Liver (tissue), 9 donors: ENCODE measurements around the gene ZNF423. TPM values are rescaled to one million over a fixed set of nuclear protein-coding genes. Genes with fewer than 3 reads are reported as not detected.

Source experiments
- DNase-seq: peaks from one replicate; pipeline ENCODE4 v3.0.0-alpha.2; 2017; ENCODE audit warnings: low spot score
- H3K27ac ChIP-seq, 2 donors: one replicate each; pipeline ENCODE4 v1.7.0; 2013; ENCODE audit warnings: inconsistent platforms in 2 of 2, low read length in 2 of 2, control low read depth in 1 of 2, low read depth in 1 of 2, mild to moderate bottlenecking in 1 of 2
- H3K27me3 ChIP-seq, 4 donors: one replicate each; pipeline versions ENCODE4 v1.6.1 to v1.7.0; 2013; ENCODE audit warnings: low read length in 3 of 4, inconsistent platforms in 1 of 4, mild to moderate bottlenecking in 1 of 4, moderate library complexity in 1 of 4; ENCODE audit not compliant: control insufficient read depth in 4 of 4, insufficient read depth in 4 of 4
- H3K36me3 ChIP-seq, 4 donors: one replicate each; pipeline versions ENCODE4 v1.6.1 to v1.7.0; 2013; ENCODE audit warnings: low read length in 3 of 4, mild to moderate bottlenecking in 3 of 4, low read depth in 1 of 4, moderate library complexity in 1 of 4; ENCODE audit not compliant: control insufficient read depth in 4 of 4, insufficient read depth in 3 of 4
- H3K4me1 ChIP-seq, 4 donors: one replicate each; pipeline versions ENCODE4 v1.6.1 to v1.7.0; 2013; ENCODE audit warnings: low read length in 3 of 4, mild to moderate bottlenecking in 3 of 4, moderate library complexity in 1 of 4; ENCODE audit not compliant: control insufficient read depth in 4 of 4, insufficient read depth in 4 of 4
- H3K4me3 ChIP-seq, 3 donors: one replicate each; pipeline versions ENCODE4 v1.6.1 to v1.7.0; 2013; ENCODE audit warnings: low read length in 3 of 3, control low read depth in 1 of 3, low read depth in 1 of 3, mild to moderate bottlenecking in 1 of 3
- H3K9ac ChIP-seq, 2 donors: one replicate each; pipeline ENCODE4 v1.7.0; 2013; ENCODE audit warnings: low read length in 2 of 2, mild to moderate bottlenecking in 2 of 2, moderate library complexity in 2 of 2, control low read depth in 1 of 2, low read depth in 1 of 2
- H3K9me3 ChIP-seq, 4 donors: one replicate each; pipeline versions ENCODE4 v1.6.1 to v1.7.0; 2013; ENCODE audit warnings: low read length in 3 of 4; ENCODE audit not compliant: control insufficient read depth in 4 of 4
- ATF3 ChIP-seq: IDR thresholded peaks from 2 replicates; pipeline ENCODE4 v1.6.1; 2016; ENCODE audit warnings: antibody characterized with exemption
- FOXA1 ChIP-seq: IDR thresholded peaks from 2 replicates; pipeline ENCODE4 v1.6.1; 2016; ENCODE audit warnings: antibody characterized with exemption
- FOXA2 ChIP-seq: IDR thresholded peaks from 2 replicates; pipeline ENCODE4 v1.6.1; 2016; ENCODE audit warnings: antibody characterized with exemption
- GABPA ChIP-seq, 2 donors: IDR thresholded peaks in 1 of 2; conservative IDR thresholded peaks in 1 of 2; 2 replicates each; pipeline ENCODE4 v1.6.1; 2016; ENCODE audit warnings: antibody characterized with exemption in 2 of 2, mild to moderate bottlenecking in 1 of 2, moderate library complexity in 1 of 2
- HNF4A ChIP-seq, 2 donors: conservative IDR thresholded peaks; 2 replicates each; pipeline ENCODE4 v1.6.1; 2016; ENCODE audit warnings: antibody characterized with exemption in 2 of 2, mild to moderate bottlenecking in 2 of 2
- HNF4G ChIP-seq: IDR thresholded peaks from 2 replicates; pipeline ENCODE4 v1.6.1; 2016; ENCODE audit warnings: antibody characterized with exemption
- JUND ChIP-seq, 2 donors: IDR thresholded peaks; 2 replicates each; pipeline ENCODE4 v1.6.1; 2016; ENCODE audit warnings: antibody characterized with exemption in 2 of 2
- NR2F2 ChIP-seq: IDR thresholded peaks from 2 replicates; pipeline ENCODE4 v1.6.1; 2016; ENCODE audit warnings: antibody characterized with exemption
- RAD21 ChIP-seq, 2 donors: IDR thresholded peaks; 2 replicates each; pipeline ENCODE4 v1.6.1; 2016; ENCODE audit warnings: antibody characterized with exemption in 2 of 2, mild to moderate bottlenecking in 2 of 2
- RXRA ChIP-seq, 2 donors: IDR thresholded peaks; 2 replicates each; pipeline ENCODE4 v1.6.1; 2017 to 2018; ENCODE audit warnings: antibody characterized with exemption in 2 of 2, mild to moderate bottlenecking in 1 of 2
- SP1 ChIP-seq: IDR thresholded peaks from 2 replicates; pipeline ENCODE4 v1.6.1; 2018; ENCODE audit warnings: antibody characterized with exemption, mild to moderate bottlenecking
- YY1 ChIP-seq: IDR thresholded peaks from 2 replicates; pipeline ENCODE4 v1.6.1; 2016; ENCODE audit warnings: antibody characterized with exemption, mild to moderate bottlenecking
- ZBTB33 ChIP-seq: IDR thresholded peaks from 2 replicates; pipeline ENCODE4 v1.6.1; 2016; ENCODE audit warnings: antibody characterized with exemption
- WGBS: extraction: QIAGEN DNeasy Blood & Tissue Kit; methylation state at CpG from one replicate; pipeline ENCODE4 v1.1.7; 2013; 5-methylcytosine and 5-hydroxymethylcytosine counted together
- polyA plus RNA-seq, 2 donors: library from polyadenylated mRNA; stranded (reverse) in 1 of 2; unstranded in 1 of 2; fragments of 200-250 nt in 1 of 2; fragments of >200 nt in 1 of 2; fragmentation: Nextera tagmentation in 1 of 2; extraction: Ambion mirVana in 1 of 2; gene quantifications; one replicate each; pipeline versions ENCODE4 v1.2.1 to v1.2.3, GENCODE V29; 2013 to 2015
- total RNA-seq, 2 donors: library from RNA; depleted of rRNA; stranded (reverse); fragments of >200 nt; gene quantifications; one replicate each; pipeline ENCODE4 v1.2.3, GENCODE V29; 2014
- TF ChIP-seq, protein P1 (sequence below): IDR thresholded peaks from 2 replicates; pipeline ENCODE4 v1.6.1; 2016; ENCODE audit warnings: antibody characterized with exemption
- donor health status: healthy.
- donor health status: healthy.
- donor health status: healthy.
- donor health status: healthy.
- donor health status: healthy.

Gene ZNF423
- total and polyA plus RNA-seq, 4 donors, result 0.24 to 1.6 (median 0.39) TPM

GRCh38 chr16:49695782-49696413, 160.0 kb downstream of the ZNF423 start:
- no peaks in the 10 kb centered on the region for H3K4me1 ChIP-seq
- 86% methylated on average over 5 of the region's 5 CpGs for WGBS
- no peaks in the 10 kb centered on the region for H3K9me3 ChIP-seq
- H3K9ac ChIP-seq, result no peak overlapping the region
- H3K4me3 ChIP-seq, result no peak overlapping the region
- TF ChIP-seq FOXA2 (no peak), HNF4G (no peak), ZBTB33 (no peak), YY1 (no peak), SP1 (no peak), RAD21 (IDR thresholded peaks at IDR 0.05) (no peak), GABPA (IDR thresholded peaks at IDR 0.05 in 1 of 2, conservative IDR thresholded peaks at IDR 0.05 in 1 of 2) (no peak), JUND (IDR thresholded peaks at IDR 0.05) (no peak), RXRA (IDR thresholded peaks at IDR 0.05) (no peak), HNF4A (conservative IDR thresholded peaks at IDR 0.05) (no peak), NR2F2 (no peak), ATF3 (no peak)
- DNase-seq, result no peak
- H3K27me3 ChIP-seq, result peaks cover 0 to 6% (median 0%) of the 10 kb centered on the region in 4 donors
- H3K36me3 ChIP-seq, result no peaks in the 10 kb centered on the region
- no peak overlapping the region for H3K27ac ChIP-seq

DNA sequence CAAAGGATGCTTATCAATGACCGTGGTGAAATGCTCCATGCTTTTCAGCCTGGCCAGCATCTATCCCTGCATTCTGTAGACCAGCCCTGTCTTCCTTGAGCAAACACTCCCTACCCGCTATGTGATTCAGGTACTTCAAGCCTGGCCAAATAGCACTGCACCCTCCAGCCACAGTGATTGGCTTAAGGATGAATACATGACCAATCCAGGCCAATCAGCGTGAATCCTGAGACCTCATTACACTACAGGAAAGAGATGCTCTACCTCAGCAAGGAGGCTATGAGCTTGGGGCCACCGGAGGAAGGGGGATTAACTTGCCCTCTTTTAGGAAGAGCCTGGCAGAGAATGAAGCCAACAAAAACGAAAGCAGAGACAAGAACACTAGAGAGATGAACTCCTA, 162.5 kb downstream of the ZNF423 start:
- no peak overlapping the region for H3K9ac ChIP-seq
- no peaks in the 10 kb centered on the region for H3K36me3 ChIP-seq
- H3K4me1 ChIP-seq, result no peaks in the 10 kb centered on the region
- DNase-seq, result no peak
- no peak overlapping the region for H3K4me3 ChIP-seq
- H3K27ac ChIP-seq, result no peak overlapping the region
- no peak for TF ChIP-seq JUND (IDR thresholded peaks at IDR 0.05)
- TF ChIP-seq FOXA2, result no peak
- TF ChIP-seq, protein P1, sequence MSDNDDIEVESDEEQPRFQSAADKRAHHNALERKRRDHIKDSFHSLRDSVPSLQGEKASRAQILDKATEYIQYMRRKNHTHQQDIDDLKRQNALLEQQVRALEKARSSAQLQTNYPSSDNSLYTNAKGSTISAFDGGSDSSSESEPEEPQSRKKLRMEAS, result no peak
- no peak for TF ChIP-seq SP1
- no peak for TF ChIP-seq RAD21 (IDR thresholded peaks at IDR 0.05)
- TF ChIP-seq FOXA1, result no peak
- no peak for TF ChIP-seq NR2F2
- 75% methylated on average over 5 of the region's 5 CpGs for WGBS
- H3K9me3 ChIP-seq, result no peaks in the 10 kb centered on the region
- no peaks in the 10 kb centered on the region for H3K27me3 ChIP-seq

- 85% methylated on average over 13 of the region's 13 CpGs for WGBS
These were observed 165.1 kb downstream of the ZNF423 start for GRCh38 chr16:49690778-49691177.

More at GRCh38 chr16:49690778-49691177, 165.1 kb downstream of the ZNF423 start:
- Histone ChIP-seq H3K9ac (no peak overlapping the region), H3K4me1 (no peaks in the 10 kb centered on the region), H3K9me3 (no peaks in the 10 kb centered on the region), H3K27me3 (no peaks in the 10 kb centered on the region), H3K36me3 (no peaks in the 10 kb centered on the region), H3K4me3 (no peak overlapping the region), H3K27ac (no peak overlapping the region)
- no peak for DNase-seq
- no peak for TF ChIP-seq JUND (IDR thresholded peaks at IDR 0.05)
- no peak for TF ChIP-seq RAD21 (IDR thresholded peaks at IDR 0.05)
- TF ChIP-seq RXRA (IDR thresholded peaks at IDR 0.05), result no peak
- no peak for TF ChIP-seq HNF4A (conservative IDR thresholded peaks at IDR 0.05)
- TF ChIP-seq ZBTB33, result no peak
